ENCODE results near the gene PSMD9. TPM values are rescaled to one million over a fixed set of nuclear protein-coding genes. Genes with fewer than 3 reads are reported as not detected.
"Not testable (repeated sequence)": the region's sequence is repeated elsewhere in the genome, so short reads cannot be mapped to it uniquely, and the experiment has no call there.

PSMD9 gene
- total RNA-seq, 1 experiment from 2014 or later = 61.6 TPM

DNA sequence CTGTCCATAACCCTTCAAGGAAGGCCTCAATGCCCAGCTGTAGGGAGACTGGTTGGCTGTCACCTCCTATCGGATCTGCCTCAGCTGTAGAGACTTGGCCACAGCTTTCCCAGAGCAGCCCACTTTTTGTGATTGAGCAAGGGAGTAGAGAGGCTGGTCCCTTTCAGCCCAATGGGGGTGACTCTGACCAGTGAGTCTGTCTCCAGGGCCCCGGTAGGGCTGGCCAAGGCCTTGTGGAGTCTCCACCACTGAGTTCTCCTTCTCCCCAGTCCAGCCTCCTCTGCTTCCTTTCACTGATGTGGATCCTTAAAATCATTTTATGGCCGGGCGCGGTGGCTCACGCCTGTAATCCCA lies 15.4 kb upstream of the PSMD9 start:
- no peak for DNase-seq (ENCODE audit: low read depth)

DNA sequence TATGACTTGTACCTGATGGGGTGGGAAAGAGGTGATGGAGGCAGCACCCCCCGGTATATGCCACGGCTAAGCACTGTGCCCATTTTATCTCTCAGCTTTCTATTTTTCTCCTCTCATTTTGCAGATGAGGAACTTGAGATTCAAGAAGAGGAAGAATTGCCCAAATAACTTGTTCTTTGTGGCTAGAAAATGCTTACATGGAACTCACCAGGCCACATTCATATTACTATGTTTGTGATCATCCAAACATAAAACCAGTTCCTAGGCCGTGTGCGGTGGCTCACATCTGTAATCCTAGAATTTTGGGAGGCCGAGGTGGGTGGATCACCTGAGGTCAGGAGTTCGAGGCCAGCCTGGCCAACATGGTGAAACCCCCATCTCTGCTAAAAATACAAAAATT lies 14.5 kb upstream of the PSMD9 start:
- DNase-seq (ENCODE audit: low read depth) = no peak

DNA sequence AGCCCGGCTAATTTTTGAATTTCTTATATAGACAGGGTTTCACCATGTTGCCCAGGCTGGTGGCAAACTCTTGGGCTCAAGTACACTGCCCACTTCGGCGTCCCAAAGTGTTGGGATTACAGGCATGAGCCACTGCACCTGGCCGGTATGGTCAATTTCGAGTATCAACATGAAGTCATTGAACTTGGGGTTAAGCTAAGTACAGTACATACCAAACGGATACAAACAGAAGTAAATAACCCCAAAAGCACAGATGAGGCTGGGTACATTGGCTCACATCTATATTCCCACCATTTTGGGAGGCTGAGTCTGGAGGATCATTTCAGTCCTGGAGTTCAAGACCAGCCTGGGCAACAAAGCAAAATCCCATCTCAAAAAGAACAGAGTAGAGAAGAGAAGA lies 13.0 kb upstream of the PSMD9 start:
- DNase-seq (ENCODE audit: low read depth) = no peak

DNA sequence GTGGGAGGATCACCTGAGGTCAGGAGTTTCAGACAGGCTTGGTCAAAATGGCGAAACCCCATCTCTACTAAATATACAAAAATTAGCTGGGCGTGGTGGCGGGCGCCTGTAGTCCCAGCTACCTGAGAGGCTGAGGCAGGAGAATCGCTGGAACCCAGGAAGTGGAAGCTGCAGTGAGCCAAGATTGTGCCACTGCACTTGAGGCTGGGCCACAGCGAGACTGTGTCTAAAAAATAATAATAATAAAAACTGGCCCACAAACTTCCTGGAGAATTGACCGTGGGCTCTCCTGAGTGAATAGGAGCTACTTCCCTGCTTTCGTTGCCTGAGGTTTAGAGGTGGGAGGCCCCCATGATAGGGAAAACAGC lies 12.5 kb upstream of the PSMD9 start:
- not testable (repeated sequence) for DNase-seq (ENCODE audit: low read depth)

DNA sequence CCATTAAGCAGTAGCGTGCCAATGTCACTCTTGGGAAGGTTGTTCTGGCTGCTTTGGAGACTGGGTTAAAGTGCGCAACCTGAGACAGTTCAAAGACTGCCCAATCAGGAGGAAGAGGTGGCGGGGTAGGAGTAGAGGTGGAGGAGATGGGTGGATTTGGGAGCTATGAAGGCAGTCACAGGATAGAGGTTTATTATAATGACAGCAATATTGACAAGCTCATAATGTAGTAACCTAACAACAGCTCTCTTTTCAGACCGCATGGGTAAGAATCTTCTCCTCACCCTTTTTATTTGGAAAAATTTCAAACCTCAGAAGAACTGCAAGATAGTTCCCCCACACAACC lies 5.3 kb upstream of the PSMD9 start:
- DNase-seq (ENCODE audit: low read depth) = peak; percentile 29

DNA sequence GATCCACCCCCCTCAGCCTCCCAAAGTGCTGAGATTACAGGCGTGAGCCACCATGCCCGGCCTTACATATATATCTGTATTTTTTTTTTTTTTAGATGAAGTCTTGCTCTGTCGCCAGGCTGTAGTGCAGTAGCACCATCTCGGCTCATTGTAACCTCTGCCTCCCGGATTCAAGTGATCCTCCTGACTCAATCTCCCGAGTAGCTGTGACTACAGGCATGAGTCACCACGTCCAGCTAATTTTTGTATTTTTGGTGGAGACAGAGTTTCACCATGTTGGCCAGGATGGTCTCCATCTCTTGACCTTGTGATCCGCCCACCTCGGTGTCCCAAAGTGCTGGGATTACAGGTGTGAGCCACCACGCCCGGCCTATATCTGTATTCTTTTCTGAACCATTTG lies 3.5 kb upstream of the PSMD9 start:
- peak; percentile 38 for DNase-seq (ENCODE audit: low read depth)

DNA sequence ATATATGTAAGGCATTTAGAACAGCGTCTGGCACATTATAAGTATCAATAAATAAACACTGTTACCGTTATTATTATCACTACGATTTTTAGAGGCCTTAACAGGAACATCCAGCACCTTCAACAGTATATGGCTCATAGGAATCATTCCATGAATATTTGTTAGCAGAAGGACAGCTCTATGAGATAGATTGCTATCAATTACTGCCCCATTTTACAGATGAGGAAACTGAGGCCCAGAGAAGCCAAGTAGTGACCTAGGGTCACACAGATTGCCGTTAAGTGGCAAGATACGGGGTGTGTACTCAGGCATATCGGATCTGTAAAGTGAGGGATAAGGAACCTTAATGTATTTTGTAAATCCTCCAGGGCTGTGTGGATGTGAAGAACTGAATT lies 510 bp upstream of the PSMD9 start:
- no peak for DNase-seq (ENCODE audit: low read depth)

DNA sequence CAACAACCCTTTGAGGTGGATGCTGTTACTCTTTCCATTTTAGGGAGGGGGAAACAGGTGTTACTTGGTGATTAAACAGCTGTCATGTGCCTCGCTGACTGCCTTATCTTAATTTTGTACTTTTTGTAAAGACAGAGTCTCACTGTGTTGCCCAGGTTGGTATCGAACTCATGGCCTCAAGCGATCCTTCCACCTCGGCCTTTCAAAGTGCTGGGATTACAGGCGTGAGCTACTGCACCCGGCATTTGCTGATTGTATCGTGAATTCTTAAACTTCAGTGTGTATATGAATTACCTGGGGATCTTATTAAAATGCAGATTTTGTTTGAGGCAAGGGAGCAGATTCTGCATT lies 659 bp downstream of the PSMD9 start:
- DNase-seq (ENCODE audit: low read depth) = no peak

DNA sequence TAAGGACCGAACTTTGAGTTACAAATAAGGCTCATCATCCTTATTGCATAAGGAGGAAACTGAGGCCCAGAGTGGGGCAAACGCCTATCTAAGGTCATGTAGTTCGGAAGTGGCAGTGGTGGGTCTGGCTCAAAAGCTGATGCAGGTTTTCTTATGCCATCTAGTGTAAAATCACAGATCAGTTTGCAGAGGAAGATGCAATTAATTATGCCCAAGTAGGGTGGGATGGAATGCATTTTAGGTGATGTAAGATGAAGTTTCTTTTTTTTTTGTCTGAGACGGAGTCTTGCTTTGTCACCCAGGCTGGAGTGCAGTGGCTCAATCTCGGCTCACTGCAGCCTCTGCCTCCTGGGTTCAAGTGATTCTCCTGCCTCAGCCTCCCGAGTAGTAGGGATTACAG lies 1.1 kb downstream of the PSMD9 start:
- DNase-seq (ENCODE audit: low read depth) = not testable (repeated sequence)

DNA sequence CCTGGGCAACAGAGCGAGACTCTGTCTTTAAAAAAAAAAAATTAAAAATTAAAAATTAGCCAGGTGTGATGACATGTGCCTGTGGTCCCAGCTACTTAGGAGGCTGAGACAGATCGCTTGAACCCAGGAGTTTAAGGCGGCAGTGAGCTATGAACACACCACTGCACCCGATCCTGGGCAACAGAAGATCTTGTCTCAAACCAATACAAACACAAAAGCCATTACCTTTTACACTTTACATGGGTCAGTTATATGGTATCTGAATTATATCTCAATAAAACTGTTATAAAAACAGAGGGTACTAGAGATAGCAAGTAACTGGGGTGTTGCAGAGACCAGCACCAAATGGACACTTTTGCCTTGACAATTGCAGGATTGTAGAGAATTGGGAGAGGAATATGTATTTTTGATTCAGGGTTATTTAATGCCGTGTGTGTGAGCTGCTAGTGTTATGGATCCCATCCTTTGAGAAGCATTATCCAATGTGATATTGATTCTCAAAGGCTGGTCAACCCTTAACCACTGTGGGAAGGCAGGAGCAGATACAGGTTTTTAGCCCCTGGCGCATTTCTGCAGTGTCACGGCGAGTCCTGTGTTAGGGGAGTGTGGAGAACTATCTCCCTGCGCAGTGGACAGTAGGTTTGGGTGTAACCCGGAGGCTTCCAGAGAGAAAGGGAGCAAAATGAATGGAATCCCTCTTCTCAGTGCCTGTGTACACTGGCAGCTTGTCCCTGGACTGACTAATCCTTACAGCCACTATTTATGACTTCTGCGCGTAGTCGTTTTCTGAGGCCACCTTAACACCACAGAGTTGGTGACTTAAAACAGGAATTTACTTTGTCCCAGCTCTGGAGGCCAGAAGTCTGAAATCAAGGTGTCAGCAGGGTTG lies 4.3 kb downstream of the PSMD9 start:
- DNase-seq (ENCODE audit: low read depth) = no peak

DNA sequence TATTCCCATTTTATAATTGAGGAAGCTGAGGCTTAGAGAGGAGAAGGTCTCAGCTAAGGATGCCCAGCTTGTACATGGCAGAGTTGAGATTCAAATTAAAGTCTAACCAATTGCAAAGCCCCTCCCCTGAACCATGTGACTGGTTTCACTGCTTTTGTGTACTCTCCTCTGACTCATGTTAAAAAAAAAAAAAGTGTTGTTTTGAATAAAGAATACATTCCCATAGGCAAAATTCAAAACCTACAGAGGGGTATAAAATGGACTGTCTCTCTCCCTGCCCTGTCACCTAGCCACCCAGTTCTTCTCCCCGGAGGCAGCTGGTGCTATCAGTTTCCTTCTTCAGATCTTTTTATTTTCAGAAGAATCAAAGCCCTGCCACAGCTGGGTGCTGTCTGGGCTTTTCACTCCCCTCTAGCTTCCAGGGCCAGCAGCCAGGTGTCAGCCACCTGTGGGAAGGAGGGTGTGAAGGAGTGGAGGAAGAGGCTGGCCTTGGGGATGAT lies 5.4 kb downstream of the PSMD9 start:
- DNase-seq (ENCODE audit: low read depth) = peak; percentile 65

DNA sequence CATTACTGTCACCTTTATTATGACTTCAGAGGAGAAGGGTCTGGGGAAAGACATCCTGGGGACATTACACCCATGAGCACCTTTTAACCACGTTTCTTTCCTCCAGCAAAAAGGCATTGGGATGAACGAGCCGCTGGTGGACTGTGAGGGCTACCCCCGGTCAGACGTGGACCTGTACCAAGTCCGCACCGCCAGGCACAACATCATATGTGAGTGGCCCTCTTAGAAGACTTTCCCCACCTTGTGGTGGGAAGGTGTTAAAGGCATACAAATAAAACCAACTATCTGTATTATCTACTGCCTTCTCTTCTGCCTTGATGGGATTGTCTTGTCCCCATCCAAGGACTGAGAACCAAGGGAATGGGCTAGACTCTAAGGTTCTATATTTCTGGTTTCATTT lies 6.0 kb downstream of the PSMD9 start:
- DNase-seq (ENCODE audit: low read depth) = no peak

DNA sequence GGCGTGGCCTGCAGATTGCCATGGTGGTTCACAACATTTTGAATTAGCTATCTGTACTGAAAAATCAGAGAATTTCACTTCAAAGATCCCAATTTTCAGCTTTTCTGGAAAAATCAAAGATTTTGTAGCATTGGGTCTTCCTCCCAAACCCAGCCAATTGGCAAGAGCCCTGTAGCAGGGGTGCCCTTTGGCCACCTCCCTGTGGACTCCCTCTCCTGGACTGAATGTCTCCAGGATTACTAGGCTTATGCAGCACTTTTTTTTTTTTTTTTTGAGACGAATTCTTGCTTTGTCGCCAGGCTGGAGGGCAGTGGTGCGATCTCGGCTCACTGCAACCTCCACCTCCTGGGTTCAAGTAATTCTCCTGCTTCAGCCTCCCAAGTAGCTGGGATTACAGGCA lies 9.7 kb downstream of the PSMD9 start:
- DNase-seq (ENCODE audit: low read depth) = no peak

DNA sequence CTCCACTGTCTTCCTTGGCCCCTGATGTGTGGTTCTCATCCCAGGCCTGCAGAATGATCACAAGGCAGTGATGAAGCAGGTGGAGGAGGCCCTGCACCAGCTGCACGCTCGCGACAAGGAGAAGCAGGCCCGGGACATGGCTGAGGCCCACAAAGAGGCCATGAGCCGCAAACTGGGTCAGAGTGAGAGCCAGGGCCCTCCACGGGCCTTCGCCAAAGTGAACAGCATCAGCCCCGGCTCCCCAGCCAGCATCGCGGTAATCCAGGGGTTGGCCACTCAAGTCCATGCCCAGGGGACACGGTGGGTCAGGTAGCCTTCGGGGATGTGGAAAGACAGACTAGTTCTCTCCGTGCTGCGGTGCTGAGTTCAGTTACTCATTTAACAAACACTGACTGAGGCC lies 11.0 kb downstream of the PSMD9 start:
- DNase-seq (ENCODE audit: low read depth) = no peak

DNA sequence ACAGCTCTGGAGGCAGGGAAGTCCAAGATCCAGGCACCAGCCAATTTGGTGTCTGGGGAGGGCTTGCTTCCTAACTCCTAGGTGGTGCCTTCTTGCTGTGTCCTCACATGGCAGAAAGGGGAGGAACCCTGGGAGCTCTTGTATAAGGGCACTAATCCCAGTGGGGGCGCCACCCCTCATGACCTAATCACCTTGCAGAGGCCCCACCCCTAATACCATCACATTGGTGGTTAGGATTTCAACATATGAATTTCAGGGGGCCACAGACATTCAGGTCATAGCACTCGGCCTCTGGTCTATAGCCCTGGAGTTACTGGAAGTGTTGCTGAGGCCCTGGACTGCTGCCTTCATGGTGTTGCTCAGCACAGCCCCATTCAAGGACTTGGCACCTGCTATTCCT lies 14.6 kb downstream of the PSMD9 start:
- no peak for DNase-seq (ENCODE audit: low read depth)

DNA sequence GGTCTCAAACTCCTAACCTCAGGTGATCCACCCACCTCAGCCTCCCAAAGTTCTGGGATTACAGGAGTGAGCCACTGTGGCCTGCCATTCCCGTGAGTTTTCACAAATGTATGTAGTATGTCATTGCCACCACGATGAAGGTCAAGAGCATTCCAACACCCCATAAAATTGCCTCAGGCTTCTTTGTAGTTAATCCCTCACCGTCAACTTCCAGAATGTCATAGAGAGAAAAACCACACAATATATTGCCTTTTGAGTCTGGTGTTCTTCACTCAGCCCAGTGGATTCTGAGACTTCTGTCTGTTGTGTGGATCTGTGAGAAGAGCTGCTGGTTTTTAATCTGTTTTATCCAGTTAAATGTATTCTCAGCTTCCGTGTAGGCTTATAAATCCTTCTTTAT lies 17.2 kb downstream of the PSMD9 start:
- DNase-seq (ENCODE audit: low read depth) = no peak

DNA sequence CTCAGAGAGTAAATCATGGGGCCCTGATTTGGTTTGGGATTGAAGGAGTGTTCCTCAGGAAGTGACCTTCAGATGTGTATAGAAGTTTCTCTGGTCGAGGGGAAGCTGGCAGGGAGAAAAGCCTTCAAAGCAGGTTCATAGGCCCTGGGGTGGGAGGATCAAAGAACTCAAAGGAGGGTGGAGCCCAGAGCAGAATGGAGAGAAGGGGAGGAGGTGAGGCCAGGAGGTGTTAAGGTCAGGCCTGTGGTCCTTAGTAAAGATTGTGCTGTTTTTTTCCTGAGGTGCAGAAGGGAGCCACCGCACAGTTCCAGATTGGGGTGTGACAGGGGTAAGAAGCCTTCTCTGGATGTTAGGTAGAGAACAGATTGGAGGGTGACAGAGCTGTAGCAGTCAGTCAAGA lies 20.1 kb downstream of the PSMD9 start:
- DNase-seq (ENCODE audit: low read depth) = no peak

DNA sequence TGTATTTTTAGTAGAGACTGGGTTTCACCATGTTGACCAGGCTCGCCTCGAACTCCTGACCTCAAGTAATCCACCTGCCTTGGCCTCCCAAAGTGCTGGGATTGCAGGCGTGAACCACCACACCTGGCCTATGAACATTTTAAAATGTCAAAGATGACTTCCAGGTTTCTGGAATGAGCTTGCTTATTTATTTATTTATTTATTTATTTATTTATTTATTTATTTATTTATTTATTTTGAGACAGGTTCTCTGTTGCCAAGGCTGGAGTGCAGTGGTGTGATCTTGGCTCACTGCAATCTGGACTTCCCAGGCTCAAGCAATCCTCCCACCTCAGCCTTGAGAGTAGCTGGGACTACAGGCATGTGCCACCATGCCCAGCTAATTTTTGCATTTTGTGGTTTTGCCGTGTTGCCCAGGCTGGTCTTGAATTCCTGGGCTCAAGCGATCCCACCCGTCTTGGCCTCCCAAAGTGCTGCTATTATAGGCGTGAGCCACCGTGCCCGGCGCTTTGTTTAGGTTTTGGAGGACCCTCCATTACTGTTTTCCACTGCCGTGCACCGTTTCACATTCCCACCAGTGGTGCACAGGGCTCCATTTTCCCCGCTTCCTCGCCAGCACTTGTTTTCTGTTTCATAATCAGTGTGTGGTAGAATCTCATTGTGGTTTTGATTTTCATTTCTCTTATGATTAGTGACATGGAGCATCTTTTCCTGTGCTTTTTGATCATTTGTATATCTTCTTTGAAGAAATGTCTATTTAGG lies 23.4 kb downstream of the PSMD9 start:
- no peak for DNase-seq (ENCODE audit: low read depth)

DNA sequence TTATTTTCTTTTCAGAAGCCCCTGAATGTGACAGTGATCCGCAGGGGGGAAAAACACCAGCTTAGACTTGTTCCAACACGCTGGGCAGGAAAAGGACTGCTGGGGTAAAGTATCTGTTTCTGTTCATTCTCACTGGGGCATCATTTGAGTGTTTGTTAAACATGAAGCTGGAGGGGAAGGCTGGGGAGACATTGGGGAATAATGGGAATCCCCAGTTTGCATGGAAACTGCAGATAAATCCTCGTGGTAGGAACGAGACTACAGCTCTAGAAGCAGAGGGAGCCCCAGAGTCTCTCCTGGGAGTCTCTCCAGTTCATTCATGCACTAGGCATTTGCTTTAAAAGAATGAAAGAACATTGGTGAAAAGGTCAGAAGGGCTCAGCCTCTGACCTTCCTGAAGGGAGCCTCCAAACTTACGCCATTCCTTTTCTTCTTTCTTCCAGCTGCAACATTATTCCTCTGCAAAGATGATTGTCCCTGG lies 27.3 kb downstream of the PSMD9 start:
- no peak for DNase-seq (ENCODE audit: low read depth)

DNA sequence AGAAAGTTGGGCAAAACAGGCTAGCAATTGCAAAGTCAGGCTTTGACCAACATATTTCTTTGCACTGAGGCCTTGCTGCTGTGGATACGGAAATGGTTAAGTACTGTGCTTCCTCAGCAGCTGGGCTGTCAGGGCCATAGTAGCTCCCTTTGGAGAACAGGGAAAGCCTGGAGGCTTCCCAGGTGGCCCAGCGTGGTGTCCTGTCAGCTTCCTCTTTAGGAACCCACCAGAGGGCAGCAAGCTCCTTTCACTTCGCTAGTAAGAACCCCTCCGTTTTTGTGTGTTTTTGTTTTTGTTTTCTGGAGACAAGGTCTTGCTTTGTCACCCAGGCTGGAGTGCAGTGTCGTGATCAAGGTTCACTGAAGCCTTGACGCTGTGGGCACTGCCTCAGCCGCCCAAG lies 28.1 kb downstream of the PSMD9 start:
- no peak for DNase-seq (ENCODE audit: low read depth)

DNA sequence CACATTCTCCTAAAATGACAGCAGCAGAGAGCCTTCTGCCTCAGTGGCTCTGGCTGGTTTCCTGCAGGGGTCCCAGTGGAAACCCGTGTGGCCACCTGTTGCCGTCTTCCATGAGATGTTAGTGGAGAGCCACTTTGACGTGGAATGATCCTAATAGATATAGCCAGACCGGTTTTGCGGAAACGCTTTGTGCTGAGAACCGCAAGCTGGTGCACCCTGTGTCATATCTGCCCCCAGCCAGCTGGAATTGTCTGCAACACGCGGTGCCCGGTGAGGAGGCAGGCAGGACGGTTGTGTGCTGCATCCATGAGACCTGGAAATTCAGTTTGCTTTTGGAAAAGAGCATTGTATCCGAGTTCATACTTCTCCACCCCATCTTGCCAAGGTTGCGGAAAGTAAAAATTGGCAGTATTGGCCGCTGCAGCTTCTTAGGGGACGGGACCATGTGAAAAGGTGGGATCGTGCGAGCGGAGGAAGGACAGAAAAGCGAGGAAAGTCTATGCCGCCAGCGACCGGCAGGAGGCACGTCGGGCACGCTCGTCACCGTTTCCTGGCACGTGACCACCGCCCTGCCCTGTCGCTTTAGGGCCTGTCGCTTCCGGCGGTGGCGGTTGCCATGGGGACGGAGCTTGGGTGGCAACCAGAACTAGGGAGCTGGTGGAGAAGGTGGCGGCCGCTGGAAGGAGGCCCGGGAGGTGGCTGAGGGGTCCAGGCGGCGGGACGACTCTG lies 29.5 kb downstream of the PSMD9 start, which contains the start of gene CFAP251:
TSS of gene CFAP251 (plus strand) at position 643 of the 729 bp plus-strand sequence. CDS start 2,714 bp downstream, outside the sequence.
- no peak for DNase-seq (ENCODE audit: low read depth)

DNA sequence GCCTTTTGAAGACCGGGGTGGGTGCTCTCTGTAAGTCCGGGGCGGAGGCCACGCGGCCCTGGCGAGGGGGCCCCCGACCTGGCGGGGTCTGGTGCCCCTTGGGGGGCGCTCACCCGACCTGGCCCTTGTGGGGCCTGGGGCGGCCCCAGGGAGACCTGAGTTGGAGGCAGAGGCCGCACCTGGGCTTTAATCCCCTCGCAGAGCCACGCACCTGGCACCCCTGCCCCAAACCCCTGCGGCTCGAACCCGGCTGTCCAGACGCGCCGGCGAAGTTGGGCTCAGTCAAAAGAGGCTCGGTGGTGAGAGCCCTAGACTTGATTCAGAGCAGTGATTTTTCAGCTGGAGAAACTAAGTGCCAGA lies 30.1 kb downstream of the PSMD9 start:
- no peak for DNase-seq (ENCODE audit: low read depth)

DNA sequence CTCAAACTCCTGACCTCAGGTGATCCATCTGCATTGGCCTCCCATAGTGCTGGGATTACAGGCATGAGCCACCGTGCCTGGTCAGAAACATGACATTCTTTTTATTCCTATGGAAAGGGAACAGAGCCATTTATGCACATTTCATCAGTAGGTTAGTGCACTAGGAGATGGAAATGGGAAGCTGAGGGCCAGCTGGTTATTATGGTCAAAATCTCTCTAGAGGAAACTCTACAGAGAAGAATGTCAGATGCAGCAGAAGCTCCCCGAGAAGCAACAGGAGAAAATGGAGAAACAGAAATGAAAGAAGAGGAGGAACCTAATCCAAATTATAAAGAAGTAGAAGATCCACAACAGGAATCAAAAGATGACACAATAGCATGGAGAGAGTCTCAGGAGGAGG lies 32.5 kb downstream of the PSMD9 start:
- no peak for DNase-seq (ENCODE audit: low read depth)
